HG03135 (cell line): ENCODE data around the gene CSH2.
"Not testable (repeated sequence)": the region's sequence is repeated elsewhere in the genome, so short reads cannot be mapped to it uniquely, and the experiment has no call there.

ENCODE experiments used
- ATAC-seq: cut with Tn5 transposase; IDR thresholded peaks from one replicate; pipeline ENCODE4 v1.9.1; 2021; ENCODE audit warnings: mild to moderate bottlenecking, moderate library complexity; ENCODE audit not compliant: unreplicated experiment

Gene CSH2

GRCh38 chr17:63896524-63897354 lies 23.3 kb upstream of the CSH2 start, which contains the start of gene CSH1:
CSH1 (minus strand) TSS chr17:63896574; CDS start chr17:63896511, 63 bp downstream.
- not testable (repeated sequence) for ATAC-seq

GRCh38 chr17:63894821-63895220 lies 21.3 kb upstream of the CSH2 start:
- ATAC-seq: not testable (repeated sequence)

- not testable (repeated sequence) for ATAC-seq
These were observed 20.5 kb upstream of the CSH2 start for GRCh38 chr17:63894021-63894420.

- ATAC-seq: not testable (repeated sequence)
These were observed 19.0 kb upstream of the CSH2 start for GRCh38 chr17:63892316-63893037.

GRCh38 chr17:63889026-63889848 lies 15.8 kb upstream of the CSH2 start:
- ATAC-seq: not testable (repeated sequence)

GRCh38 chr17:63885119-63885518 lies 11.6 kb upstream of the CSH2 start:
- not testable (repeated sequence) for ATAC-seq

- not testable (repeated sequence) for ATAC-seq
These were observed 9.2 kb upstream of the CSH2 start for GRCh38 chr17:63882626-63883126.

GRCh38 chr17:63881935-63882601 lies 8.6 kb upstream of the CSH2 start, which contains the start of gene GH2:
GH2 (minus strand) TSS chr17:63881944; CDS start chr17:63881801, 143 bp downstream.
- ATAC-seq: no peak

GRCh38 chr17:63881337-63881736 lies 7.9 kb upstream of the CSH2 start:
- ATAC-seq: not testable (repeated sequence)

- no peak for ATAC-seq
These were observed 7.2 kb upstream of the CSH2 start for GRCh38 chr17:63880706-63881105.

- ATAC-seq: not testable (repeated sequence)
These were observed 4.9 kb upstream of the CSH2 start for GRCh38 chr17:63878413-63878812.

GRCh38 chr17:63874693-63875092 lies 1.2 kb upstream of the CSH2 start:
- not testable (repeated sequence) for ATAC-seq

GRCh38 chr17:63874061-63874626 lies 667 bp upstream of the CSH2 start:
- ATAC-seq: not testable (repeated sequence)

GRCh38 chr17:63871646-63872365 lies 1.7 kb downstream of the CSH2 start:
- not testable (repeated sequence) for ATAC-seq

- ATAC-seq: not testable (repeated sequence)
These were observed 3.2 kb downstream of the CSH2 start for GRCh38 chr17:63870292-63870665.

GRCh38 chr17:63869491-63870291 lies 3.8 kb downstream of the CSH2 start:
- ATAC-seq: not testable (repeated sequence)

- ATAC-seq: not testable (repeated sequence)
These were observed 6.9 kb downstream of the CSH2 start for GRCh38 chr17:63866625-63867024.

GRCh38 chr17:63859257-63859656 lies 14.2 kb downstream of the CSH2 start:
- no peak for ATAC-seq
